HG02943 (cell line): ENCODE measurements around the gene TCP11X1.
"Not testable (repeated sequence)": the region's sequence is repeated elsewhere in the genome, so short reads cannot be mapped to it uniquely, and the experiment has no call there.

Experiments used
- ATAC-seq: cut with Tn5 transposase; IDR thresholded peaks from one replicate; pipeline ENCODE4 v1.9.1; 2021; ENCODE audit warnings: mild to moderate bottlenecking, low read depth, moderate library complexity; ENCODE audit not compliant: unreplicated experiment

TCP11X1 gene

GRCh38 chrX:102214986-102215385 lies at the start of gene TCP11X1:
Gene TCP11X1 (plus strand): TSS chrX:102215301.
- not testable (repeated sequence) for ATAC-seq

- no peak for ATAC-seq
These were observed 29.0 kb upstream of the TCP11X1 start for GRCh38 chrX:102185967-102186720.

- not testable (repeated sequence) for ATAC-seq
These were observed 7.2 kb upstream of the TCP11X1 start for GRCh38 chrX:102207940-102208339.

GRCh38 chrX:102216497-102216896 lies 1.4 kb downstream of the TCP11X1 start:
- not testable (repeated sequence) for ATAC-seq

GRCh38 chrX:102235678-102236077 lies 20.6 kb downstream of the TCP11X1 start:
- ATAC-seq = not testable (repeated sequence)

- ATAC-seq = not testable (repeated sequence)
These were observed 25.2 kb downstream of the TCP11X1 start for GRCh38 chrX:102240265-102240664.

- ATAC-seq = not testable (repeated sequence)
These were observed 31.8 kb downstream of the TCP11X1 start, which contains the start of gene NXF2 for GRCh38 chrX:102246893-102247292. Gene NXF2 (plus strand): TSS chrX:102247167. CDS start chrX:102307079, 59,912 bp downstream.

GRCh38 chrX:102272231-102272630 lies 57.1 kb downstream of the TCP11X1 start:
- not testable (repeated sequence) for ATAC-seq
